ENCODE measurements around the gene TSC22D2.

Gene TSC22D2

DNA sequence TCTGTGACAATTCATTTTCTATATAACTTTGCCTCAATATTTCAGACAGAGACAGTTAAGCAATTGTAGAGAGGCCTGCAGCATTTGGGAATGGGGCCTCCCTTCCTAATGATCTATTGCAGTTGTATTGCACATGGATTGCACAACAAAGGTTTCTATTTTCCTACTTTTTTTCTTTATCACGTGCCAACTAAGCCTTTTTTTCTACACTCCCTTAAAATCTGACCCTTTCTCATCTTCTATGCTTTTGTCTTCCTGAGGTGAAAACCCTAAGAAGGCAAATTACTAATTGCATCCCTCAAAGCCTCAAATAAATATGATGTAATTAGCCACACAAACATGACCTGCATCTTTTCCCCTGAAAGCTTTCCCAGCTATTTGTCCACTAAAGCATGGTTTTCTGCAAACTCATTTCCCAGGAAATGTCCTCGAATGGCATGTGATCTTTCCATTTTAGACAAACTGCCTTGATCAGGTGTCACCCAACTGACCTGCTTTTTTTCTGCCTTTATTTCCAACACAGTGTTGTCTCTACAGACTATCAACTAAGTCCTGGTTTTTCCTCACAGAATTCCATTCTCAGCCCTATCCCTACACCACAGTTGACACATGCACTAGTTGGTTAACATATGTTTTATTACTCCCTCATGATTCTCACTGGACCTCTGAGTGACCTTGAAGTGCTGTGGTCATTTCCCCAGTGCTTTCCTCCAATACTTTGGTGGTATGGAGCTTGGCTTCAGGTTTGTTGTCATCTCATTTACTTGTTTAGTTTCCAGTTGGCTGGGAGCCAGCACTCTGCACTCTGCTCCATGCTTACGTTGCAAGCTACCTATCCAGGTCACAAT lies 31.9 kb upstream of the TSC22D2 start:
- TF ChIP-seq, protein P1, sequence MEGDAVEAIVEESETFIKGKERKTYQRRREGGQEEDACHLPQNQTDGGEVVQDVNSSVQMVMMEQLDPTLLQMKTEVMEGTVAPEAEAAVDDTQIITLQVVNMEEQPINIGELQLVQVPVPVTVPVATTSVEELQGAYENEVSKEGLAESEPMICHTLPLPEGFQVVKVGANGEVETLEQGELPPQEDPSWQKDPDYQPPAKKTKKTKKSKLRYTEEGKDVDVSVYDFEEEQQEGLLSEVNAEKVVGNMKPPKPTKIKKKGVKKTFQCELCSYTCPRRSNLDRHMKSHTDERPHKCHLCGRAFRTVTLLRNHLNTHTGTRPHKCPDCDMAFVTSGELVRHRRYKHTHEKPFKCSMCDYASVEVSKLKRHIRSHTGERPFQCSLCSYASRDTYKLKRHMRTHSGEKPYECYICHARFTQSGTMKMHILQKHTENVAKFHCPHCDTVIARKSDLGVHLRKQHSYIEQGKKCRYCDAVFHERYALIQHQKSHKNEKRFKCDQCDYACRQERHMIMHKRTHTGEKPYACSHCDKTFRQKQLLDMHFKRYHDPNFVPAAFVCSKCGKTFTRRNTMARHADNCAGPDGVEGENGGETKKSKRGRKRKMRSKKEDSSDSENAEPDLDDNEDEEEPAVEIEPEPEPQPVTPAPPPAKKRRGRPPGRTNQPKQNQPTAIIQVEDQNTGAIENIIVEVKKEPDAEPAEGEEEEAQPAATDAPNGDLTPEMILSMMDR (conservative IDR thresholded peaks at IDR 0.05) = no peak
- TF ChIP-seq ZFX (IDR thresholded peaks at IDR 0.05) = no peak
- H3K27ac ChIP-seq = no peak overlapping the region; the same call in 1 of the 2 replicates

DNA sequence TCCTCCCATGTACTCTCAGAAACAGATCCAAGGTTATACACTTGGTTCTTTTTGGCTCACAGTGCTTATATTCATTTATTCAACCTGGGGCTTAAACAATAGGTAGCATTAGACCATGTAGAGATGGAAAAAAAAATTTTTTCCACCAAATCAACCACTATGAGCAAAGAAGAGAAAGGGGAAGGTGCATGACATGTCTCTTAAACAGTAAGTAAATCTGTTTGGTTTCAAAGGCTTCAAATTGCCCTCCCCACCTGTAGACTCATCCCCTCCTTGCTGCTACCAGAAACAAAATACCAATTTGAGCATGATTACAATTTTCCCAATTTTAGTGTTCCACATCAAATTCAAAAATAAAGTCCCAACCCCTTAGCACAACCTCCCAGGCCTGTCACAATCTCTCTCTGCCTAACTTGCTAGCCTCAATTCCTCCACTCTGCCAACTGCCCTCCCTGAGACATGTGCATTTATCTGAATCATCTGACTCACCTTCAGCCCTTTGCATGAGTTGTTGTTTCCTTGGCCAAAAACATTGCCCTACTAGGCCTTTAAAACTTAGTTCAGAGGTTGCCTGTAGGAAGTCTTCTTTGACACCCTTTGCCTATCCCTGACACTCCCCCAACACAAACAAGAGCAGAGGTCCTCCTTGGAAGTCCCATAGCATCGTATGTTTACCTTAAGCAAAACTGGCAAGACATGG lies 30.3 kb upstream of the TSC22D2 start:
- TF ChIP-seq ZFX (IDR thresholded peaks at IDR 0.05) = no peak
- TF ChIP-seq, protein P1 (conservative IDR thresholded peaks at IDR 0.05) = no peak
- H3K27ac ChIP-seq = no peak overlapping the region

- no peak overlapping the region for H3K27ac ChIP-seq
- no peak for TF ChIP-seq ZFX (IDR thresholded peaks at IDR 0.05)
- TF ChIP-seq, protein P1 (conservative IDR thresholded peaks at IDR 0.05) = no peak
Observed at GRCh38 chr3:150378301-150378748, 29.8 kb upstream of the TSC22D2 start.

DNA sequence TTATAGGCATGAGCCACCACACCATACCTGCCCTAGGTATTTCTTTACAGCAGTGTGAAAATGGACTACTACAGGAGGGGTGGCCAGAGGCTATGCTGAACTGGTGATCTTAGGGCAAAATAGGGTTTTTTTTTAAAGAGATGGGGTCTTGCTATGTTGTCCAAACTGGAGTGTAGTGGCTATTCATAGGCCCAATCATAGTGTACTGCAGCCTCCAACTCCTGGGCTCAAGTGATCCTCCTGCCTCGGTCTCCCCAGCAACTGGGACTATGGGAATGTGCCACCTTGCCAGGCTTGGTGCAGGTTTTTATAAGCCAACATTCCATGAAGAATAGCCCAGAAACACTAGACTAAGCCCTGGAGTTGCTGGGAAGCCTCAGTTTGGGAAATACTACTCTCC lies 28.6 kb upstream of the TSC22D2 start:
- H3K27ac ChIP-seq = no peak overlapping the region
- no peak for TF ChIP-seq ZFX (IDR thresholded peaks at IDR 0.05)
- TF ChIP-seq, protein P1 (conservative IDR thresholded peaks at IDR 0.05) = no peak

GRCh38 chr3:150384296-150385212 lies 23.5 kb upstream of the TSC22D2 start:
- TF ChIP-seq, protein P1 (conservative IDR thresholded peaks at IDR 0.05) = no peak
- TF ChIP-seq ZFX (IDR thresholded peaks at IDR 0.05) = no peak
- H3K27ac ChIP-seq = no peak overlapping the region

- no peak for TF ChIP-seq ZFX (IDR thresholded peaks at IDR 0.05)
- TF ChIP-seq, protein P1 (conservative IDR thresholded peaks at IDR 0.05) = no peak
- H3K27ac ChIP-seq = no peak overlapping the region
Observed at GRCh38 chr3:150385296-150386242, 22.5 kb upstream of the TSC22D2 start.
